SK-N-MC (cell line): Measurements from ENCODE around the gene HIVEP2.

Experiments
- EZH2 ChIP-seq: fragments of 200-600 bp; sonication (generic); IDR thresholded peaks from one replicate; pipeline ENCODE4 v1.6.1; 2017; ENCODE audit warnings: antibody characterized with exemption
- FOXP2 ChIP-seq: optimal IDR thresholded peaks from 2 replicates; pipeline ENCODE3; 2011; ENCODE audit warnings: mild to moderate bottlenecking, moderate library complexity; ENCODE audit not compliant: insufficient read depth; ENCODE audit errors: extremely low read length, control extremely low read depth
- POLR2AphosphoS5 ChIP-seq: IDR thresholded peaks from 2 replicates; pipeline ENCODE4 v1.6.1; 2012; ENCODE audit warnings: mild to moderate bottlenecking, low read depth, low read length, borderline replicate concordance

GRCh38 chr6:142738731-142739130, 206.2 kb downstream of the HIVEP2 start:
- TF ChIP-seq POLR2AphosphoS5 (no peak), EZH2 (no peak), FOXP2 (no peak)
